ENCODE data around the gene CORO2A. TPM values are rescaled to one million over a fixed set of nuclear protein-coding genes. Genes with fewer than 3 reads are reported as not detected.
"Not testable (repeated sequence)": the region's sequence is repeated elsewhere in the genome, so short reads cannot be mapped to it uniquely, and the experiment has no call there.

CORO2A gene
- total RNA-seq, 1 donor from 2014 or later: 2.4 TPM

- peaks cover 14% of the 10 kb centered on the region for H3K4me1 Mint-ChIP-seq
- DNase-seq (ENCODE audit: low spot score): peak; percentile 51
- H2AFZ ChIP-seq (replicated peaks): peak overlapping the region; percentile 78
- no peak overlapping the region for H3K4me3 ChIP-seq
- no peaks in the 10 kb centered on the region for H4K20me1 ChIP-seq (ENCODE audit: low read depth)
- no peaks in the 10 kb centered on the region for H3K36me3 ChIP-seq
- H3K27me3 ChIP-seq: peaks cover 21% of the 10 kb centered on the region
- H3K9me3 Mint-ChIP-seq: peaks cover 2% of the 10 kb centered on the region
- H3K27ac ChIP-seq: no peak overlapping the region
- H3K9me3 ChIP-seq (ENCODE audit: low read depth): no peaks in the 10 kb centered on the region
- no peaks in the 10 kb centered on the region for H3K79me2 ChIP-seq (ENCODE audit: low read depth)
- H3F3A ChIP-seq (ENCODE audit: low read depth): peaks cover 18% of the 10 kb centered on the region
- no peak overlapping the region for H3K27ac Mint-ChIP-seq
- peaks cover 9% of the 10 kb centered on the region for H3K27me3 Mint-ChIP-seq (ENCODE audit: insufficient read depth, low read depth)
- peak overlapping the region; percentile 30 for H3K4me3 Mint-ChIP-seq
- TF ChIP-seq EZH2phosphoT487 (IDR thresholded peaks at IDR 0.05): no peak
- TF ChIP-seq EZH2 (IDR thresholded peaks at IDR 0.05): no peak
- TF ChIP-seq, protein P1, sequence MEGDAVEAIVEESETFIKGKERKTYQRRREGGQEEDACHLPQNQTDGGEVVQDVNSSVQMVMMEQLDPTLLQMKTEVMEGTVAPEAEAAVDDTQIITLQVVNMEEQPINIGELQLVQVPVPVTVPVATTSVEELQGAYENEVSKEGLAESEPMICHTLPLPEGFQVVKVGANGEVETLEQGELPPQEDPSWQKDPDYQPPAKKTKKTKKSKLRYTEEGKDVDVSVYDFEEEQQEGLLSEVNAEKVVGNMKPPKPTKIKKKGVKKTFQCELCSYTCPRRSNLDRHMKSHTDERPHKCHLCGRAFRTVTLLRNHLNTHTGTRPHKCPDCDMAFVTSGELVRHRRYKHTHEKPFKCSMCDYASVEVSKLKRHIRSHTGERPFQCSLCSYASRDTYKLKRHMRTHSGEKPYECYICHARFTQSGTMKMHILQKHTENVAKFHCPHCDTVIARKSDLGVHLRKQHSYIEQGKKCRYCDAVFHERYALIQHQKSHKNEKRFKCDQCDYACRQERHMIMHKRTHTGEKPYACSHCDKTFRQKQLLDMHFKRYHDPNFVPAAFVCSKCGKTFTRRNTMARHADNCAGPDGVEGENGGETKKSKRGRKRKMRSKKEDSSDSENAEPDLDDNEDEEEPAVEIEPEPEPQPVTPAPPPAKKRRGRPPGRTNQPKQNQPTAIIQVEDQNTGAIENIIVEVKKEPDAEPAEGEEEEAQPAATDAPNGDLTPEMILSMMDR (IDR thresholded peaks at IDR 0.05): no peak
- H3K4me2 ChIP-seq: peak overlapping the region; percentile 61
- no peaks in the 10 kb centered on the region for H3K36me3 Mint-ChIP-seq
- no peak overlapping the region for H3K9ac ChIP-seq
- peaks cover 16% of the 10 kb centered on the region for H3K4me1 ChIP-seq
Observed at GRCh38 chr9:98091735-98092612, 100.5 kb downstream of the CORO2A start.

- Histone ChIP-seq H3K4me1 (peaks cover 25% of the 10 kb centered on the region), H3F3A (ENCODE audit: low read depth) (peaks cover 29% of the 10 kb centered on the region), H3K27me3 (peaks cover 21% of the 10 kb centered on the region)
- not testable (repeated sequence) for H2AFZ ChIP-seq (replicated peaks); H3K79me2 ChIP-seq (ENCODE audit: low read depth); H3K27ac ChIP-seq; H3K9me3 ChIP-seq (ENCODE audit: low read depth); H3K36me3 ChIP-seq; H3K4me3 Mint-ChIP-seq; H3K9ac ChIP-seq; H3K27ac Mint-ChIP-seq; H3K4me2 ChIP-seq; H3K4me3 ChIP-seq; H3K27me3 Mint-ChIP-seq (ENCODE audit: insufficient read depth, low read depth); H3K36me3 Mint-ChIP-seq; H3K9me3 Mint-ChIP-seq; DNase-seq (ENCODE audit: low spot score); H4K20me1 ChIP-seq (ENCODE audit: low read depth)
- TF ChIP-seq, protein P1 (IDR thresholded peaks at IDR 0.05): peak; percentile 22
- peaks cover 27% of the 10 kb centered on the region for H3K4me1 Mint-ChIP-seq
Observed at GRCh38 chr9:98090674-98091073, 101.8 kb downstream of the CORO2A start.

- peak overlapping the region; percentile 26 for H3K4me2 ChIP-seq
Observed at GRCh38 chr9:98087420-98088354, 104.8 kb downstream of the CORO2A start.

More at GRCh38 chr9:98087420-98088354, 104.8 kb downstream of the CORO2A start:
- TF ChIP-seq, protein P1 (IDR thresholded peaks at IDR 0.05): no peak
- TF ChIP-seq EZH2 (IDR thresholded peaks at IDR 0.05) (no peak), EZH2phosphoT487 (IDR thresholded peaks at IDR 0.05) (peak; percentile 15)
- Histone ChIP-seq H3K27me3 (peaks cover 21% of the 10 kb centered on the region), H3K4me1 (peaks cover 30% of the 10 kb centered on the region), H3K79me2 (ENCODE audit: low read depth) (no peaks in the 10 kb centered on the region), H2AFZ (replicated peaks) (peak overlapping the region; percentile 91), H3K9ac (no peak overlapping the region), H3K27ac (no peak overlapping the region), H3K4me3 (no peak overlapping the region), H3K9me3 (ENCODE audit: low read depth) (no peaks in the 10 kb centered on the region), H3F3A (ENCODE audit: low read depth) (peaks cover 35% of the 10 kb centered on the region), H4K20me1 (ENCODE audit: low read depth) (no peaks in the 10 kb centered on the region), H3K36me3 (no peaks in the 10 kb centered on the region)
- Mint-ChIP-seq H3K4me3 (no peak overlapping the region), H3K27me3 (ENCODE audit: insufficient read depth, low read depth) (peaks cover 7% of the 10 kb centered on the region), H3K27ac (no peak overlapping the region), H3K9me3 (peaks cover 2% of the 10 kb centered on the region), H3K4me1 (peaks cover 37% of the 10 kb centered on the region), H3K36me3 (peaks cover 7% of the 10 kb centered on the region)
- DNase-seq (ENCODE audit: low spot score): peak; percentile 75

Measured in neural progenitor cell (in vitro differentiated cells).